Endodermal cell (in vitro differentiated cells): ENCODE data around the gene PLPPR1. TPM values are rescaled to one million over a fixed set of nuclear protein-coding genes. Genes with fewer than 3 reads are reported as not detected.
A peak's percentile ranks its signal among the peaks of the same experiment; 100 is the strongest.

Source experiments
- DNase-seq: peaks from one replicate; pipeline ENCODE4 v3.0.0-alpha.2; 2017
- H3K27ac ChIP-seq: 2 replicates; pipeline ENCODE4 v1.5.1; 2013; ENCODE audit warnings: mild to moderate bottlenecking, low read depth, low read length, moderate library complexity
- H3K27me3 ChIP-seq: 2 replicates; pipeline ENCODE4 v1.6.1; 2013; ENCODE audit warnings: mild to moderate bottlenecking, low read length, moderate library complexity; ENCODE audit not compliant: insufficient read depth, control insufficient read depth, poor library complexity, severe bottlenecking
- H3K36me3 ChIP-seq: 2 replicates; pipeline ENCODE4 v1.7.0; 2013; ENCODE audit warnings: mild to moderate bottlenecking, low read length, moderate library complexity; ENCODE audit not compliant: control insufficient read depth, insufficient read depth
- H3K4me1 ChIP-seq: one replicate; pipeline ENCODE4 v1.7.0; 2013; ENCODE audit warnings: low read length; ENCODE audit not compliant: control insufficient read depth, insufficient read depth
- H3K4me3 ChIP-seq: 2 replicates; pipeline ENCODE4 v1.5.1; 2013; ENCODE audit warnings: mild to moderate bottlenecking, low read length, moderate library complexity
- H3K9ac ChIP-seq: 2 replicates; pipeline ENCODE4 v1.6.1; 2013; ENCODE audit warnings: mild to moderate bottlenecking, low read length, moderate library complexity; ENCODE audit not compliant: poor library complexity, severe bottlenecking; ENCODE audit errors: extremely low read depth
- H3K9me3 ChIP-seq: 2 replicates; pipeline ENCODE4 v1.6.1; 2013; ENCODE audit warnings: mild to moderate bottlenecking, low read length, moderate library complexity; ENCODE audit not compliant: control insufficient read depth
- H3K27ac Mint-ChIP-seq: 2 replicates; pipeline ENCODE4 v1.8.0; 2020; ENCODE audit warnings: mixed read lengths
- H3K27me3 Mint-ChIP-seq: 2 replicates; pipeline ENCODE4 v1.8.0; 2021; ENCODE audit warnings: mild to moderate bottlenecking, mixed read lengths; ENCODE audit not compliant: insufficient read depth
- H3K36me3 Mint-ChIP-seq: 2 replicates; pipeline ENCODE4 v1.8.0; 2020; ENCODE audit warnings: low read depth, mixed read lengths
- H3K4me1 Mint-ChIP-seq: 2 replicates; pipeline ENCODE4 v1.8.0; 2020; ENCODE audit warnings: mixed read lengths
- H3K4me3 Mint-ChIP-seq: 2 replicates; pipeline ENCODE4 v1.8.0; 2020; ENCODE audit warnings: mild to moderate bottlenecking, moderate library complexity, mixed read lengths
- H3K9me3 Mint-ChIP-seq: 2 replicates; pipeline ENCODE4 v1.8.0; 2020; ENCODE audit warnings: mild to moderate bottlenecking, mixed read lengths
- CTCF ChIP-seq: fragments of 200-600 bp; sonication (generic); conservative IDR thresholded peaks from 2 replicates; pipeline ENCODE4 v1.5.0; 2021; ENCODE audit warnings: antibody characterized with exemption, mild to moderate bottlenecking
- WGBS, 2 experiments: methylation state at CpG; one replicate each; pipeline versions ENCODE4 v1.1.5 to v1.1.7; 2013; ENCODE audit warnings: missing lambda C conversion rate in 2 of 2, mixed read lengths in 1 of 2; ENCODE audit not compliant: insufficient coverage in 1 of 2, insufficient read length in 1 of 2; 5-methylcytosine and 5-hydroxymethylcytosine counted together
- total RNA-seq, 2 donors: library from RNA; stranded (reverse); fragmentation: NEBNext Ultra II Directional in 1 of 2; extraction: Animal tissue kit (Norgen Biotek cat#: 25700) in 1 of 2; gene quantifications; 2 replicates in 1 of 2; 3 replicates in 1 of 2; pipeline ENCODE4 v1.2.1, GENCODE V29; 2021

PLPPR1 gene
- total RNA-seq, 2 donors from 2014 or later, result 1.5 to 4.6 TPM

GRCh38 chr9:101209670-101210069 lies 181.1 kb downstream of the PLPPR1 start:
- no peak for DNase-seq
- Mint-ChIP-seq H3K9me3 (no peaks in the 10 kb centered on the region), H3K27ac (no peak overlapping the region), H3K36me3 (no peaks in the 10 kb centered on the region), H3K4me3 (no peak overlapping the region), H3K27me3 (peaks cover 4% of the 10 kb centered on the region), H3K4me1 (peaks cover 5% of the 10 kb centered on the region)
- H3K4me3 ChIP-seq, result no peak overlapping the region
- H3K9ac ChIP-seq, result no peak overlapping the region
- H3K27me3 ChIP-seq, result peaks cover 16% of the 10 kb centered on the region
- H3K4me1 ChIP-seq, result no peaks in the 10 kb centered on the region
- no peaks in the 10 kb centered on the region for H3K9me3 ChIP-seq
- H3K36me3 ChIP-seq, result no peaks in the 10 kb centered on the region
- WGBS, 2 experiments, result 89 to 93% methylated on average over 4 of the region's 4 CpGs
- no peak overlapping the region for H3K27ac ChIP-seq
- no peak for TF ChIP-seq CTCF

DNA sequence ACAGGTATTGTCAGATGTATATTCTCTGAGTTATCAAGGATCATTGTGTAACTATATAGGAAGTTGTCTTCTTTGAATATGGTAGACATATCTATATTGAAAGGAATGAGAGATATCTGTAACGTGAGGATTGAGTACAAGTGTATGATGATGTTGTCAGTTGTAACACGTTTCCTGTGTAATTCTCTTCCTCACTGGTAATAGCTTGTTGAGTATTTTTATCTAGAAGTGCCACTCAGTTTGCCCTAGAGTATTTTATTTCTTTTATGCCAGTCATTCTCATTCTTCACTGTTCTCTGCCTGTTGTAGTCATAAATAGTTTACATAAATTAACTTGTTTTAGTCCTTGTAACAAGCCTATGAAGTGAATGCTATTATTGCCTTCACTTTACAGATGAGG lies 184.1 kb downstream of the PLPPR1 start:
- H3K9me3 Mint-ChIP-seq, result no peaks in the 10 kb centered on the region
- Histone ChIP-seq H3K27ac (no peak overlapping the region), H3K4me1 (no peaks in the 10 kb centered on the region), H3K9ac (no peak overlapping the region), H3K27me3 (no peaks in the 10 kb centered on the region), H3K9me3 (no peaks in the 10 kb centered on the region), H3K4me3 (no peak overlapping the region), H3K36me3 (no peaks in the 10 kb centered on the region)
- no peak for TF ChIP-seq CTCF
- DNase-seq, result no peak
- no peaks in the 10 kb centered on the region for H3K36me3 Mint-ChIP-seq
- H3K27ac Mint-ChIP-seq, result no peak overlapping the region
- H3K27me3 Mint-ChIP-seq, result no peaks in the 10 kb centered on the region
- WGBS, 2 experiments, result 92 to 97% methylated on average over 2 of the region's 2 CpGs
- H3K4me1 Mint-ChIP-seq, result peaks cover 5% of the 10 kb centered on the region
- no peak overlapping the region for H3K4me3 Mint-ChIP-seq

DNA sequence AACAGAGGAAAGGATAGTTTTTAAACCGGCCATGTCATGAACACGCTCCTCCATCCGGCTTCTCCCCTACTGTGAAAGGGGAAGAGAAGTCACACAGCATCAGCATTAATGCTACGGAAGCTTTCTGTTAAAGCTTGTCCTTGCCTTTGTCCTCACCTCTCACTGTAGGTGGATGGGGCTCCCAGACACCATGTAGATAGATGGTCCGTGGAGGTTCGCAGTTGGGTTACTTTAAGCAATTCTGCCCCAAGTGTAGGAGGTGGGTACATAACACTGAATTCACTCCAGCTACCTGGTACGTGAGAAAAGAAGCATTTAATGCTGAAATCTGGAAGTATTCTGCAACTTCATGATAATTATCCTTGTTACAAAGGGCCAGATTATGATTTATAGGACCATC lies 190.5 kb downstream of the PLPPR1 start:
- DNase-seq, result no peak

More for the DNA sequence above, 190.5 kb downstream of the PLPPR1 start:
- H3K9me3 Mint-ChIP-seq, result no peaks in the 10 kb centered on the region
- Histone ChIP-seq H3K4me1 (no peaks in the 10 kb centered on the region), H3K36me3 (no peaks in the 10 kb centered on the region), H3K9ac (no peak overlapping the region), H3K4me3 (no peak overlapping the region), H3K27me3 (no peaks in the 10 kb centered on the region), H3K9me3 (no peaks in the 10 kb centered on the region), H3K27ac (no peak overlapping the region)
- peak; percentile 11 for TF ChIP-seq CTCF
- peaks cover 5% of the 10 kb centered on the region for H3K27me3 Mint-ChIP-seq
- H3K4me3 Mint-ChIP-seq, result no peak overlapping the region
- no peak overlapping the region for H3K27ac Mint-ChIP-seq
- no peaks in the 10 kb centered on the region for H3K4me1 Mint-ChIP-seq
- no peaks in the 10 kb centered on the region for H3K36me3 Mint-ChIP-seq
- WGBS, 2 experiments, result 86 to 93% methylated on average over 4 to 7 of the region's 7 CpGs
